HG03045 (cell line): ENCODE measurements around the gene CPE.

Experiments
- ATAC-seq: cut with Tn5 transposase; IDR thresholded peaks from one replicate; pipeline ENCODE4 v1.9.1; 2021; ENCODE audit warnings: mild to moderate bottlenecking, moderate library complexity; ENCODE audit not compliant: unreplicated experiment

Gene CPE

DNA sequence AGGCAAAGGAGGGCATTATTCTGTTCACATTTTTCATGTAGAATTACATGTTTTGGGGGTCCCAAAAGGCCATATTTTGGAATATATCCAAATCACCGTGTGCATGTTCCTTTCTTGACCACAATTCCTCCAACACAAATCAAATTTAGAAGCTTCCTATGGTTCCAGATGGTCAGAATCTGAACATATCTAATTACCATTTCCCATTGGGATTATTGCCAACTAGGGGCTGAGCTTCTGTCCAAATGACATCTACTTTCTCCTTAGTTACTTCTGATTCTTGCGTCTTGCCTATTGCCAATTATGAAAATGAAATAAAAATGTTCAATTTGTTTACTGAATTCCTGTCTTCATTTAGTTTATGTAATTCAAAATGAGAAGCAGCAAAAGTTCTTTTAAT, 163.7 kb downstream of the CPE start:
- no peak for ATAC-seq
